NB4 (cell line): Measurements from ENCODE around the gene ATP13A2.
"Not testable (repeated sequence)": the region's sequence is repeated elsewhere in the genome, so short reads cannot be mapped to it uniquely, and the experiment has no call there.

Source experiments
- DNase-seq: peaks from one replicate; pipeline ENCODE4 v3.0.0; 2010; ENCODE audit warnings: low read depth
- H3K4me3 ChIP-seq: one replicate; pipeline ENCODE4 v1.5.1; 2011; ENCODE audit warnings: mild to moderate bottlenecking, low read depth, low read length, moderate library complexity
- MYC ChIP-seq: IDR thresholded peaks from 2 replicates; pipeline ENCODE4 v1.6.1; 2011; ENCODE audit warnings: low read depth, low read length
- POLR2A ChIP-seq: IDR thresholded peaks from 2 replicates; pipeline ENCODE4 v1.6.1; 2011; ENCODE audit warnings: mild to moderate bottlenecking; ENCODE audit not compliant: insufficient read length; ENCODE audit errors: extremely low read depth
- TF ChIP-seq, protein P1 (sequence below): IDR thresholded peaks from one replicate; pipeline ENCODE4 v1.5.1; 2012; ENCODE audit warnings: low read depth, low read length
- TF ChIP-seq, protein P2 (sequence below): IDR thresholded peaks from 2 replicates; pipeline ENCODE4 v1.6.1; 2011; ENCODE audit warnings: low read depth, low read length

Gene ATP13A2

DNA sequence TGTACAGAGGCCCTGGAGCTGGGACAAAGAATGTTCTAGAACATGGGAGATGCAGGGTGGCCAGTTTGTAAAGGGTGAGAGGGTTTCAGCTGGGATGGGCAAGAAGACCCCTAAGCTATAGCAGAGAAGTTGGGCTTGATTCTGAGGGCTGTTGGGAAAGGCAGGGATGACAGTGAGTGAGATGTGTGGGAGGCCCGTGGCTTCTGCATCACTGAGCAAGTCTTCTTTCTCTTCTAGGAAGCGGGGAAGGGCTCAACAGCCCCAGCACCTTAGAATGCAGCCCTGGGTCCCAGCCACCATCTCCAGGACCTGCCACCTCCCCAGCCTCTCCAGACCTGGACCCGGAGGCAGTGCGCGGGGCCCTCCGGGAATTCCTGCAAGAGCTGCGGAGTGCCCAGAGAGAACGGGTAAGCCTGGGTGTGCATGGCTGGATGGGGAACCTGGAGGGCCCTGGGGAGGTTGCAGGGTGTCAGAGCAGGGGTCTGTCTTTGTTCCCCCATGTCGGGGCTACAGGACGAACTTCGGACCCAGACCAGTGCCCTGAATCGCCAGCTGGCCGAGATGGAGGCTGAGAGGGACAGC is 46.2 kb downstream of the ATP13A2 start:
- no peak overlapping the region for H3K4me3 ChIP-seq
- TF ChIP-seq POLR2A (no peak), MYC (no peak)
- TF ChIP-seq, protein P1, sequence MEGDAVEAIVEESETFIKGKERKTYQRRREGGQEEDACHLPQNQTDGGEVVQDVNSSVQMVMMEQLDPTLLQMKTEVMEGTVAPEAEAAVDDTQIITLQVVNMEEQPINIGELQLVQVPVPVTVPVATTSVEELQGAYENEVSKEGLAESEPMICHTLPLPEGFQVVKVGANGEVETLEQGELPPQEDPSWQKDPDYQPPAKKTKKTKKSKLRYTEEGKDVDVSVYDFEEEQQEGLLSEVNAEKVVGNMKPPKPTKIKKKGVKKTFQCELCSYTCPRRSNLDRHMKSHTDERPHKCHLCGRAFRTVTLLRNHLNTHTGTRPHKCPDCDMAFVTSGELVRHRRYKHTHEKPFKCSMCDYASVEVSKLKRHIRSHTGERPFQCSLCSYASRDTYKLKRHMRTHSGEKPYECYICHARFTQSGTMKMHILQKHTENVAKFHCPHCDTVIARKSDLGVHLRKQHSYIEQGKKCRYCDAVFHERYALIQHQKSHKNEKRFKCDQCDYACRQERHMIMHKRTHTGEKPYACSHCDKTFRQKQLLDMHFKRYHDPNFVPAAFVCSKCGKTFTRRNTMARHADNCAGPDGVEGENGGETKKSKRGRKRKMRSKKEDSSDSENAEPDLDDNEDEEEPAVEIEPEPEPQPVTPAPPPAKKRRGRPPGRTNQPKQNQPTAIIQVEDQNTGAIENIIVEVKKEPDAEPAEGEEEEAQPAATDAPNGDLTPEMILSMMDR, result no peak
- TF ChIP-seq, protein P2, sequence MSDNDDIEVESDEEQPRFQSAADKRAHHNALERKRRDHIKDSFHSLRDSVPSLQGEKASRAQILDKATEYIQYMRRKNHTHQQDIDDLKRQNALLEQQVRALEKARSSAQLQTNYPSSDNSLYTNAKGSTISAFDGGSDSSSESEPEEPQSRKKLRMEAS, result no peak
- DNase-seq, result no peak

DNA sequence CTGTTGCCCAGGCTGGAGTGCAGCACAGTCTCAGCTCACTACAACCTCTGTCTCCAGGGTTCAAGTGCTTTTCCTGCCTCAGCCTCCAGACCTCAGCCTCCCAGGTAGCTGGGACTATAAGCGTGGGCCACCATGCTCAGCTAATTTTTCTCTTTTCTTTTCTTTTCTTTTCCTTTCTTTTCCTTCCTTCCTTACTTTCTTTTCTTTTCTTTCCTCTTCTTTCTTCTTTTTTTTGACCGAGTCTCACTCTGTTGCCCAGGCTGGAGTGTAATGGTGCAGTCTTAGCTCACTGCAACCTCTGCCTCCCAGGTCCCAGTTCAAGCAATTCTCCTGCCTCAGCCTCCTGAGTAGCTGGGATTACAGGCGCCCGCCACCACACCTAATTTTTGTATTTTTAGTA is 47.6 kb downstream of the ATP13A2 start:
- not testable (repeated sequence) for H3K4me3 ChIP-seq, DNase-seq

DNA sequence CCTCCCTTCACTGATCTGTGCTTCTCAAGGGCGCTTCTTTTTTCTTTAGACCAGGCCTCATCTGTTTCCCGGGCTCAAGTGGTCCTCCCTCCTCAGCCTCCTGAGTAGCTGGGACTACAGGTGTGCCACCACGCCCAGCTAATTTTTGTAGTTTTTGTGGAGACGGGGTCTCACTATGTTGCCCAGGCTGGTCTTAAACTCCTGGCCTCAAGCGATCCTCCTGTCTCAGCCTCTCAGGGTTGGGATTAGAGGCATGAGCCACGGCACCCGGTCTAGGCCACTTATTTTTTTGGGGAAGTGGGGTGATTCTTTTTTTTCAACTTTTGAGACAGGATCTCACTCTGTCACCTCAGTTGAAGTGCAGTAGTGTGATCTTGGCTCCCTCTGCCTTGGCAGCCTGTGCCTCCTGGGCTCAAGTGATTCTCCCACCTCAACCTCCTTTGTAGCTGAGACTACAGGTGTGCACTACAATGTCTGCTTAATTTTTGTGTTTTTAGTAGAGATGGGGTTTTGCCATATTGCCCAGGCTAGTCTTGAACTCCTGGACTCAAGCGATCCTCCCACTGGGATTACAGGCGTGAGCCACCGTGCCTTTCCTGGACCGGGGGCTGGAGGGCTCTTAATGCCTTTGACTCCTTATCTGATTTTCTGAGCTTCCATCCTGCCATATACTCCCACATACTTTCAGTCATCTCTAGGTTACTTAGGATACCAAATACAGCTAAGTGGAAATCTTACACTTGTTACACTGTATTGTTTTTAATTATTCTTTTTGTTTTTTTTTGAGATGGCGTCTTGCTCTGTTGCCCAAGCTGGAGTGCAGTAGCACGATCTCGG is 50.2 kb downstream of the ATP13A2 start:
- TF ChIP-seq, protein P2, result no peak
- TF ChIP-seq POLR2A, result no peak
- TF ChIP-seq, protein P1, result no peak
- no peak for TF ChIP-seq MYC

DNA sequence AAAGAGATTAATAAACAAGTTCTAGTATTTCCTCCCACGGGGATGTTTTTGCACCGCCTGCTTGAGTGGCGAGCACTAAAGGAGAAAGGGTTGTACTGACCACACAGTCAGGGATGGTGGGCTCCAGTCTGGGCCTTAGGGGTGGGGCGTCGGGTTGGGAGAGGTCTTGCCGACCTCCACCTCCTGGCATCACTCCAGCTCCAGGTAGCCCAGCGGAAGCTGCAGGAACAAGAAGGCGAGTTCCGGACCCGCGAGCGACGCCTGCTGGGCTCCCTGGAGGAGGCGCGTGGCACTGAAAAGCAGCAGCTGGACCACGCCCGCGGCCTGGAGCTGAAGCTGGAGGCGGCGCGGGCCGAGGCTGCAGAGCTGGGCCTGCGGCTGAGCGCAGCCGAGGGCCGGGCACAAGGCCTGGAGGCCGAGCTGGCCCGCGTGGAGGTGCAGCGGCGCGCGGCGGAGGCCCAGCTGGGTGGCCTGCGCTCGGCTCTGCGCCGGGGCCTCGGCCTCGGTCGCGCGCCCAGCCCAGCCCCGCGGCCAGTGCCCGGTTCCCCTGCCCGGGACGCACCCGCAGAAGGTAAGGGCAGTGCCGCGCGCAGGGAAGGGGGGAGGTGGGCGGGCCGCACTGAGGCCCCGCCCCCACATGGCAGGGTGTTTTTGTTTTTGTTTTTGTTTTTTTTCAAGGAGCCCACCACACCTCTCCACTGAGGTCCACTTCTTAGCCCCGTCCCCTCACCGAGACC is 51.0 kb downstream of the ATP13A2 start:
- TF ChIP-seq, protein P1, result peak; percentile 59
- no peak for TF ChIP-seq MYC
- no peak overlapping the region for H3K4me3 ChIP-seq
- peak; percentile 82 for DNase-seq

More for the DNA sequence above, 50.2 kb downstream of the ATP13A2 start:
- DNase-seq, result no peak
- H3K4me3 ChIP-seq, result no peak overlapping the region

DNA sequence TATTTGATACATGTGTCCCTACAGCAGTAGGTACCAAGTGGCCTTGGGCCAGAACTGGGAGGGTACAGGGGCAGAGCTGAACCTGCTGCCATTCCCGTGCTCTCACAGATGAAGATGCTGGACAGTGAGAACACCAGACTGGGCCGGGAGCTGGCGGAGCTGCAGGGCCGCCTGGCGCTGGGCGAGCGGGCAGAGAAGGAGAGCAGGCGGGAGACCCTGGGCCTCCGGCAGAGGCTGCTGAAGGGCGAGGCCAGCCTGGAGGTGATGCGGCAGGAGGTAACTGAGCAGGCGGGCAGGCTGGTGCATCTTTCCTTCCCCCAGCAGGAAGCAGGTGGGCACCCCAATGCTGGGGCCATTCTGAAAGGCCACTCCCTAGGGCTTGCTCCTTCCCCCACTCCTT is 53.3 kb downstream of the ATP13A2 start:
- no peak for DNase-seq
- TF ChIP-seq, protein P1, result no peak
- TF ChIP-seq POLR2A (no peak), MYC (no peak)
- TF ChIP-seq, protein P2, result no peak
- H3K4me3 ChIP-seq, result no peak overlapping the region

DNA sequence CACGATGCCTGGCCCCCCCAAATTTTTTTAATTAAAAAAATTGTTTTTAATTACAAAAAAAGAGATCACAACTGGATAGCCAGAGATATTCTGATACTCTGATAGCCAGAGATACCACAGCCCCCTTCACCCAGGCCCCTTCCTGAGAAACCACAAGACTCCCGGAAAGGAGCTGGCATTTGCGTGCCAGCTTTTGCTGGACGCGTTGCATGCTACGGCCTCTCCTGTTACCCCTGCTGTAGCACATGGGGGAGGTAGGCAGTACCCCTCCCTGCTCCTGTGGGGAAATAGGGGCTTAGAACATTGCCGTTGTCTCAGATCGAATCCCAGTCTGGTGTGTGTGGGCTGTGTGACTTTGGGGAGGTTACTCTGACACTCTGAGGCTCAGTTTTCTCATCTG is 54.0 kb downstream of the ATP13A2 start:
- H3K4me3 ChIP-seq, result no peak overlapping the region
- DNase-seq, result no peak
- TF ChIP-seq, protein P1, result no peak
- TF ChIP-seq, protein P2, result no peak
- TF ChIP-seq MYC, result no peak
- no peak for TF ChIP-seq POLR2A
